Choroid plexus epithelial cell (primary cell): ENCODE measurements around the gene FNDC1.
A peak's percentile ranks its signal among the peaks of the same experiment; 100 is the strongest.
"Not testable (repeated sequence)": the region's sequence is repeated elsewhere in the genome, so short reads cannot be mapped to it uniquely, and the experiment has no call there.

Source experiments
- DNase-seq: peaks from one replicate; pipeline ENCODE4 v3.0.0-alpha.2; 2010; ENCODE audit warnings: low read depth
- H3K4me3 ChIP-seq: 2 replicates; pipeline ENCODE4 v1.5.1; 2011; ENCODE audit warnings: low read depth, mild to moderate bottlenecking, control low read depth, low read length, moderate library complexity
- TF ChIP-seq, protein P1 (sequence below): conservative IDR thresholded peaks from 2 replicates; pipeline ENCODE4 v1.5.1; 2011; ENCODE audit warnings: low read depth, mild to moderate bottlenecking, control low read depth, inconsistent platforms, low read length, moderate library complexity

Gene FNDC1

DNA sequence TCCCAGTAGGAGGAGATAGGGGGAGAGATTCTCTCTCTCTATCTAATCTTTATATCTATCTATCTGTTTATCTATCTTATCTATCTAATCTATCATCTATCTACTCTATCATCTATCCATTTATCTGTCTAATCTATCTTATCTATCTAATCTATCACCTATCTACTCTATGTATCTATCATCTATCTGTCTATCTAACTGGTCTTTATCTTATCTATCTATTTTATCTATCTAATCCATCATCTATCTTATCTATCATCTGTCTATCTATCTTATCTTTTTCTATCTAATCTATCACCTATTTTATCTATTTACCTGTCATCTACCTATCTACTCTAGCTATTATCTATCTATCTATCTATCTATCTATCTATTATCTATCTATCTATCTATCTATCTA, 109.4 kb downstream of the FNDC1 start:
- H3K4me3 ChIP-seq = no peak overlapping the region
- TF ChIP-seq, protein P1, sequence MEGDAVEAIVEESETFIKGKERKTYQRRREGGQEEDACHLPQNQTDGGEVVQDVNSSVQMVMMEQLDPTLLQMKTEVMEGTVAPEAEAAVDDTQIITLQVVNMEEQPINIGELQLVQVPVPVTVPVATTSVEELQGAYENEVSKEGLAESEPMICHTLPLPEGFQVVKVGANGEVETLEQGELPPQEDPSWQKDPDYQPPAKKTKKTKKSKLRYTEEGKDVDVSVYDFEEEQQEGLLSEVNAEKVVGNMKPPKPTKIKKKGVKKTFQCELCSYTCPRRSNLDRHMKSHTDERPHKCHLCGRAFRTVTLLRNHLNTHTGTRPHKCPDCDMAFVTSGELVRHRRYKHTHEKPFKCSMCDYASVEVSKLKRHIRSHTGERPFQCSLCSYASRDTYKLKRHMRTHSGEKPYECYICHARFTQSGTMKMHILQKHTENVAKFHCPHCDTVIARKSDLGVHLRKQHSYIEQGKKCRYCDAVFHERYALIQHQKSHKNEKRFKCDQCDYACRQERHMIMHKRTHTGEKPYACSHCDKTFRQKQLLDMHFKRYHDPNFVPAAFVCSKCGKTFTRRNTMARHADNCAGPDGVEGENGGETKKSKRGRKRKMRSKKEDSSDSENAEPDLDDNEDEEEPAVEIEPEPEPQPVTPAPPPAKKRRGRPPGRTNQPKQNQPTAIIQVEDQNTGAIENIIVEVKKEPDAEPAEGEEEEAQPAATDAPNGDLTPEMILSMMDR = no peak
- no peak for DNase-seq

DNA sequence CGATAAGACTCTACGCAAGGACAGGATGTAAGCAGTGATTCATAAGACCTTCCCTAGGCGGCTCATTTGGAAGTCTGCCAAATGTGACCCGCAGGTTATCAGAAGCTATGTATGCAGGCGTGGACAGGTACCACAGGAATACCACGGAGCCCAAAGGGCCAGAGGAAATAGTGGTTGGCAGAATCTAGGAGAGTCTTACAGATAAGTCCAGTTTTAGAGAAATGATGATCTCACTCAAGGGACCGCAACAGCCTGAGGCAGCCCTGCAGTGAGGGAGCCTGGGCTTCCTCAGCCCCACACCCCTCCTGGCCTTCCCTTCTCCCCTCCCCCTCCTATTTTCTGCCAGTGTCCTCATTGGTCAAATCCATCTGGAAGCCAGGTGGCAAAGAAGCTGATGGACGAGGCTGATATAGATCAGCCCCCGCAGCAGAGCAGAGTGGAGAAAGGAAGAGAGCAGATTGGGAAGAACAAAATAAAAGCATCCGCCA, 110.6 kb downstream of the FNDC1 start:
- H3K4me3 ChIP-seq = no peak overlapping the region
- TF ChIP-seq, protein P1 = no peak
- DNase-seq = peak; percentile 11

DNA sequence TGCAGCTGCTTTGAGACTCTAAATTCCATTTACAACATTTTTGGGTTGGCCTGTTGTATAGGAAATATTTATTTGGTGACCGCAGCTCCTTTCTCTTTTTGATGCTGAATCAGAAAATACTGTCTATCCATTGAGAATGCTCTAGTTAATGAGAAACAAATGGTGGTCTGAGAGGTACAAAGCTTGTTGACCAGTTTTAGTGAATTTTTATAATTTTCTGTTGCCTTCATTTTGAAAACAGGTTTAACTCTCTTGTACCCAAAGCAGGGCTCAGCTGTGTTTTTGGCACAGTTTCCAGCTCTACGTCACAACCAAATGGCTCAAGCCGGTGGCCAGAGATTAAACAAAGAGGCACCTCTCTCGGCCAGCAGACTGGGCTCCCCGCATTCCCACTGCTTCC, 113.2 kb downstream of the FNDC1 start:
- H3K4me3 ChIP-seq = no peak overlapping the region
- TF ChIP-seq, protein P1 = no peak
- DNase-seq = no peak

DNA sequence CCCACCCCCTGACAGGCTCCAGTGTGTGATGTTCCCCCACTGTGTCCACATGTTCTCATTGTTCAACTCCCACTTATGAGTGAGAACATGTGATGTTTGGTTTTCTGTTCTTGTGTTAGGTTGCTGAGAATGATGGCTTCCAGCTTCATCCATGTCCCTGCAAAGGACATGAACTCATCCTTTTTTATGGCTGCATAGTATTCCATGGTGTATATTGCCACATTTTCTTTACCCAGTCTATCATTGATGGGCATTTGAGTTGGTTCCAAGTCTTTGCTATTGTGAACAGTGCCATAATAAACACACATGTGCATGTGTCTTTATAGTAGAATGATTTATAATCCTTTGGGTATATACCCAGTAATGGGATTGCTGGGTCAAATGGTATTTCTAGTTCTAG, 115.5 kb downstream of the FNDC1 start:
- not testable (repeated sequence) for DNase-seq, H3K4me3 ChIP-seq

DNA sequence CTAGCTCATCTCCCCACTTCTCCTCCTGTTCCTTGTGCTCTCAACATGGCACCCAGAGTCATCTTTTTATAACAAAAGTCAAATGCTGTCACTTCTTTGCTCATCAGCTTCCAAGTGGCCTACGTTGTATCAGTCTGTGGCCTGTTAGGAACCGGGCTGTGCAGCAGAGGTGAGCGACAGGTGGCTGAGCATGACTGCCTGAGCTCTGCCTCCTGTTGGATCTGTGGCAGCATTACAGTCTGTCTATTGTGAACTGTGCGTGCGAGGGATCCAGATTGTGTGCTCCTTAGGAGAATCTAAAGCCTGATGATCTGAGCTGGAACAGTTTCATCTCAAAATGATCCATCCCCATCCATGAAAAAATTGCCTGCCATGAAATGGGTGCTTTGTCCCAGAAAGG, 129.6 kb downstream of the FNDC1 start:
- DNase-seq = no peak
- TF ChIP-seq, protein P1 = no peak
- H3K4me3 ChIP-seq = no peak overlapping the region

DNA sequence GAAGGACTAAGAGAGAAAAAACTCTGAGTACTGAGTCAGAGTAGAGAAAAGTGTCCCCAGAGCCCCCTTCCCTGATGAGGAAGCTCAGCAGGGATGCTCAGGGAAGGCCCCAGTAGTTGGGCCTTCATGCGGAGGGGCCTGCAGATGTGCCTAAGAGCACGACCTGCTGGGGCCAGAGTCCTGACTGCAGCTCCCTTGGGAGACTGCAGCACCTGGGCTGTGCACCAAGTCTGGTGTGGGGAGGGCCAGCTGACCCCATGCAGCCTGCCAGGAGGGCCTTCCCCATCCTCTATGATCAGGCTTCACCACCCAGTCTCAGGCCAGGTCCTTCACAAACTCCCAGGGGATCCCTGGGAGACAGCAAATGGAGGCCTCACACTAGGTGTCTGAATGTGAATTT, 130.4 kb downstream of the FNDC1 start:
- TF ChIP-seq, protein P1 = no peak
- DNase-seq = no peak
- no peak overlapping the region for H3K4me3 ChIP-seq

DNA sequence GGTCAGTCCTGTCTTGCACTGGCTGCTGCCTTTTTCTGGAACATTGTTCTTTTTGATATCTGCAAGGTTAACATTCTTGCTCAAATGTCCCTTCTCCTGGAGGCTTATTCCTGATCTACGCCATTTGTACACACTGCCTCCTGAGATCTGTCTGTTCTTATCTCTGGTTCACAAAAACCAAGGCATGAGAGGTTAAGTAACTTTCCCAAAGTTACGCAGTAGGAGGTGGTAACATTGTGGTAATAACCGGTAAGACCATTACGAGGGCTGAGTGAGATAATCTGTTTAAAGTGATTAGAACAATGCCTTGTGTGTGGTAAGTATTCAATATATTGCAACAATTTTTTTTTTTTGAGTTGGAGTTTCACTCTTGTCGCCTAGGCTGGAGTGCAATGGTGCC, 132.1 kb downstream of the FNDC1 start:
- DNase-seq = no peak
- H3K4me3 ChIP-seq = no peak overlapping the region
- TF ChIP-seq, protein P1 = no peak
